Fibroblast of mammary gland (primary cell): Measurements from ENCODE around the gene CDC42.

ENCODE experiments used
- DNase-seq: peaks from one replicate; pipeline ENCODE4 v3.0.0-alpha.2; 2010; ENCODE audit warnings: low read depth
- H3K4me3 ChIP-seq: 2 replicates; pipeline ENCODE4 v1.5.1; 2011; ENCODE audit warnings: low read depth, mild to moderate bottlenecking, low read length, moderate library complexity; ENCODE audit not compliant: control insufficient read depth
- CTCF ChIP-seq: conservative IDR thresholded peaks from 2 replicates; pipeline ENCODE4 v1.5.1; 2011; ENCODE audit warnings: low read depth, low read length, inconsistent platforms; ENCODE audit not compliant: control insufficient read depth, insufficient read depth

The CDC42 gene

GRCh38 chr1:22111115-22111514, 58.6 kb downstream of the CDC42 start:
- TF ChIP-seq CTCF = no peak
- DNase-seq = no peak
- no peak overlapping the region for H3K4me3 ChIP-seq

- no peak for TF ChIP-seq CTCF
- DNase-seq = peak; percentile 71
- no peak overlapping the region for H3K4me3 ChIP-seq
Measured at GRCh38 chr1:22111620-22112019, 59.1 kb downstream of the CDC42 start.

GRCh38 chr1:22112554-22112953, 60.0 kb downstream of the CDC42 start:
- no peak overlapping the region for H3K4me3 ChIP-seq
- no peak for DNase-seq
- TF ChIP-seq CTCF = no peak

GRCh38 chr1:22114083-22115012, 61.8 kb downstream of the CDC42 start:
- peak; percentile 63 for DNase-seq
- H3K4me3 ChIP-seq = no peak overlapping the region
- TF ChIP-seq CTCF = no peak

GRCh38 chr1:22115286-22115685, 62.8 kb downstream of the CDC42 start:
- DNase-seq = no peak
- no peak for TF ChIP-seq CTCF
- no peak overlapping the region for H3K4me3 ChIP-seq

- H3K4me3 ChIP-seq = no peak overlapping the region
- no peak for TF ChIP-seq CTCF
- no peak for DNase-seq
Measured at GRCh38 chr1:22117238-22117637, 64.7 kb downstream of the CDC42 start.
